ENCODE results near the gene DYRK4. TPM values are rescaled to one million over a fixed set of nuclear protein-coding genes. Genes with fewer than 3 reads are reported as not detected.

Gene DYRK4, protein sequence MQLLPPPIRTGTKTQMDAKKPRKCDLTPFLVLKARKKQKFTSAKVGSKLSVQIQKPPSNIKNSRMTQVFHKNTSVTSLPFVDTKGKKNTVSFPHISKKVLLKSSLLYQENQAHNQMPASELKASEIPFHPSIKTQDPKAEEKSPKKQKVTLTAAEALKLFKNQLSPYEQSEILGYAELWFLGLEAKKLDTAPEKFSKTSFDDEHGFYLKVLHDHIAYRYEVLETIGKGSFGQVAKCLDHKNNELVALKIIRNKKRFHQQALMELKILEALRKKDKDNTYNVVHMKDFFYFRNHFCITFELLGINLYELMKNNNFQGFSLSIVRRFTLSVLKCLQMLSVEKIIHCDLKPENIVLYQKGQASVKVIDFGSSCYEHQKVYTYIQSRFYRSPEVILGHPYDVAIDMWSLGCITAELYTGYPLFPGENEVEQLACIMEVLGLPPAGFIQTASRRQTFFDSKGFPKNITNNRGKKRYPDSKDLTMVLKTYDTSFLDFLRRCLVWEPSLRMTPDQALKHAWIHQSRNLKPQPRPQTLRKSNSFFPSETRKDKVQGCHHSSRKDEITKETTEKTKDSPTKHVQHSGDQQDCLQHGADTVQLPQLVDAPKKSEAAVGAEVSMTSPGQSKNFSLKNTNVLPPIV
- 19.7 and 35.8 TPM in 2 replicates for total RNA-seq

DNA sequence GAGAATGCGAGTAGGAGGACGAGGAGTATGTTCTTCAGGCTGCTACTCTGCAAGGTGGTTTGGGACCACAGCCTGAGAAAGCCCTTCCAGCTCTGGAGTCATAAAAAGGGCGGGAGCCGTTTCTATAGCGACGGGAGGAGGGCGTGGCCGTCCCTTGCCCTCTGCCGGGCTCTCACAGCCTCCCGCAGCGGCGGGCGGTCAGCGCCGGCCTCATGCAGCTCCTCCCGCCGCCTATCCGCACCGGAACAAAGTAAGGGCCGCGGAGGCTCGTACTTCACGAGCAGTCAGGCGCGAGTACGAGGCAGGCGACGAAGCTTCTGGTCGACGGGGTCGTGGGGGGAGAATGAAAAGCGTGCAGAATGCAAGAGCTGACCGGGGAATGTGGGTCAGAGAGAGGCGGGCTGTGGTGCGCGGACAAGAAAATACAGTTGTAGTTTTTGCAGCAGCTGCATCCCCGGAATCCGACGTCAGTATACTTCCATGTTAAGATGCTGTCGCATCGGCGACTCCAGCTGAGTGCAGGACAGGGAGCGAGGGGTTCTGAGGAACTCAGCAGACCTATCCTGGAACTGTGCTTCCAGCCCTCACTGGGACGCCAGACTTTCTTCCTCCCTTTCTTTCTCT lies at the start of gene DYRK4:
DYRK4 (plus strand) TSS at position 175 of the 624 bp plus-strand sequence; CDS start at position 213, 38 bp downstream.

DNA sequence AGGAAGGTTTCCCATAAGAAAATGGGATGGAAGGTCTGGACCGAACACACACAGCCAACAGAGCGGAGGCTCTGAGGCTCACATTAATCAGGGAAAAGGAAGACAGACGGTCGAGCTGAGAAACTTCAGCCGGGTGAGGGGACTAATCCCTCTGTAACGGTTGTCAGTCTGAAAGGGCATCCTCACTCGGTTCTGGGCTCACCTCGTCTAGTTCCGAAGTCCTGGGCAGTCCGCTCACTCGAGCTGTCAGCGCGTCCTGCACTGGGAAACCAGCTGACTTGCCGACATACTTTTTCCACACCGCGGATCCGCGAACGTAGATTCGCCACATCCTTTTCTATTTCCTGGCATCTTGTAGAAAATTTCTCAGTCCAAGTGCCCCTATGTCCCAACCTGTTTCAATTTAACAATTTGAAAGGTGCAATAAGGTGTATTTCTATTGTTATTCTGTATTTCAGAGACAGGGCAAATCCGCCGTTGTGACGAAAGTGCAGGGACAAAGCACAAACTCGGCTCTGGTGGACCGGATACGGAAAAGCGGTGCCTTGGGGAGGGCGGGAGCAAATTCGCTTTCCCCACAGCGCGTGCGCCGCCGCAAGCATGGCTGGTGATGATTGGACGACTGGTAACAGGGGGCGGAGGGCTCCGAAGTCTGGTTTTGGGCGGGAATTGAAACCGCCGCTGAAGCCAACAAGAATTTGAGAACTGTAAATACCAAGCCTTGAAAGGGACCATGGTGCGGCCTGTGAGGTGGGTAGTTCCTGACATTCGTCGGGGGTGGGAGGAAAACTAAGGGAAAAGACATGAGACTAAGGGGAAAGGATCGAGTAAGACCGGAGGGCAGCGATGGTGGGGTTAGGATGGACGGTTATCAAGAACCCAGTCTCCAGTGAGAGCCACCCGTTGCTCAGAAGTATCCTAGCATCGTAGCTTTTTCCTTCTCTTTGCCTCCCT lies 23.5 kb upstream of the DYRK4 start, which contains the start of gene RAD51AP1:
RAD51AP1 (plus strand) TSS at position 684 of the 954 bp plus-strand sequence; CDS start at position 734, 50 bp downstream.

DNA sequence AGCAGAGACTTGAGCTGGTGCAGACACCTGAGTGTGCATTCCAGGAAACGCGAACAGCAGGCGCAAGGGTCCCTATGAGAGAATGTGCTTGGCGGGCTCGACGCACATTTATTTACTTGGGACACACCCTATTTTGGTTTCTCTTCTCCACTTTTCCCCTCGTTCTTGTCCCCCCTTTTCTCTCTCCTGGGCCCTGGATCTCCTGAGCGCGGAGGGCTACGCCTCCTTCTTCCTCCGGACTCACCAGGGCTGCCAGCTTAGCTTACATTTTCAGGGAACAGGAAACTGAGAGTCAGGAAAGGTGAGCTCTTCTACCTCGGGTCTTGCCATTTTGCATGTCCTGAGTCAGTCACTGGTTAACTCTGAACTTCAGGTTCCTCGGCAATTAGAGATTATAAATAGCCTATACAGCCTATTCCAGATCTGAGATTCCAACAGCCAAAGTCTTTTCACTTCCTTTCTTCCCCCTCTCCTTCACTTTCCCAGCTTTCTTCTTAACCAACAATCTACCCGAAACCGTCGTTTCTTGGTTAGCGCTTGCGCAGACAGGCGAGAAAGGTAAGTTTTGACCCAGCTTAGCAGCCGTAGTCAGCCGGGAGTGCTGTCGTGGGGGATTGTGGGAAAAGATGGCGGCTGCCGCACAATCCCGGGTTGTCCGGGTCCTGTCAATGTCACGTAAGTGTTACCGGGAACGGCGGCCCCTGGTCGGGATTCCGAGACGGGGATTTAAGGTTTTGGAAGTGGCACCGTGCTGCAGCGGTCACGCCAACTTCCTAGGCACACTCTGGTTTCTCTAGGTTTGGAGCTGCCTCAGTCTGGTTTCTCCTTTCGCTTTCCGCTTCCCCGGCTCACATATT lies 86.7 kb downstream of the DYRK4 start, which contains the start of the genes AKAP3 and NDUFA9:
AKAP3 (minus strand) TSS at position 551 of the 857 bp plus-strand sequence. CDS start 10,855 bp downstream, outside the sequence.
NDUFA9 (plus strand) TSS at position 614 of the 857 bp plus-strand sequence; CDS start at position 627, 13 bp downstream.

Other genes starting within 250 kb of the DYRK4 start
- gene TIGAR, start 241.0 kb upstream of the DYRK4 start, total RNA-seq = 3.3 and 4.8 TPM in 2 replicates
- gene FGF23, start 182.5 kb upstream of the DYRK4 start, total RNA-seq = not detected in 2 replicates
- gene FGF6, start 116.4 kb upstream of the DYRK4 start, total RNA-seq = not detected in 2 replicates
- gene RAD51AP1, start 23.3 kb upstream of the DYRK4 start, total RNA-seq = 1.7 and 2.3 TPM in 2 replicates
- 0.68 and 2.1 TPM in 2 replicates for gene AKAP3, start 86.8 kb downstream of the DYRK4 start, total RNA-seq
- 16.9 and 33.4 TPM in 2 replicates for gene NDUFA9, start 86.9 kb downstream of the DYRK4 start, total RNA-seq
- not detected in 2 replicates for gene GALNT8, start 158.2 kb downstream of the DYRK4 start, total RNA-seq